NT2/D1 (cell line): ENCODE measurements around the gene RAPSN.

Experiments used
- DNase-seq: peaks from one replicate; pipeline ENCODE4 v3.0.0-alpha.2; 2011; ENCODE audit warnings: low read depth, low spot score
- H3K27me3 ChIP-seq: 2 replicates; pipeline ENCODE4 v1.6.0; 2011; ENCODE audit warnings: mild to moderate bottlenecking; ENCODE audit not compliant: insufficient read length, insufficient read depth
- H3K36me3 ChIP-seq: 2 replicates; pipeline ENCODE4 v1.6.1; 2011; ENCODE audit warnings: mild to moderate bottlenecking, low read length, mixed read lengths; ENCODE audit not compliant: insufficient read depth, insufficient read length
- H3K4me1 ChIP-seq: 2 replicates; pipeline ENCODE4 v1.5.1; 2011; ENCODE audit not compliant: insufficient read depth, insufficient read length
- H3K4me3 ChIP-seq: 2 replicates; pipeline ENCODE4 v1.5.1; 2011; ENCODE audit warnings: low read depth; ENCODE audit not compliant: insufficient read length
- H3K9ac ChIP-seq: 2 replicates; pipeline ENCODE4 v1.6.0; 2011; ENCODE audit warnings: low read depth; ENCODE audit not compliant: insufficient read length
- H3K9me3 ChIP-seq: 2 replicates; pipeline ENCODE4 v1.5.1; 2011; ENCODE audit warnings: mild to moderate bottlenecking, low read length; ENCODE audit not compliant: insufficient read depth
- SUZ12 ChIP-seq: IDR thresholded peaks from 2 replicates; pipeline ENCODE4 v1.6.1; 2011; ENCODE audit not compliant: insufficient read length, insufficient read depth; ENCODE audit errors: extremely low read depth
- YY1 ChIP-seq: IDR thresholded peaks from 2 replicates; pipeline ENCODE4 v1.6.1; 2011; ENCODE audit not compliant: insufficient read length, insufficient read depth
- ZNF274 ChIP-seq: IDR thresholded peaks from 2 replicates; pipeline ENCODE4 v1.6.1; 2011; ENCODE audit warnings: mild to moderate bottlenecking, low read depth, low read length

Gene RAPSN

DNA sequence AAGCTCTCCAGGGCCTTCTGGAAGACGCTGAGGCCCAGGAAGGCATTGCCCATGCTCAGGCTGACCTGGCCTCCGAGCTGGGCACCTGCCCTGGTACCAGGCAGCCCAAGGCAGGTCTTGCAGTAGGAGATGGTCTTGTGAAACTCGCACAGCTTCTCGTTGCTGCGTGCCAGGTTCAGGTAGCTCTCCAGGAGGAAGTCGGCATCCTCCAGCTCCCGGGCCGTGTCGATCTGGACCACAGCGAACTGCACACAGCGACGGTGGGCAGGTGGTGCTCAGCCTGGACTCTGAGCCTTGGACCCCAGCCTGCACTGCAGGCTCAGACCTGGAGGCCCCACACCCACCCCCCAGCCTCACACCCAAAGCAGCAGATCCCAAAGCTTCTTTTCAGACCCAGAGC, 1.0 kb downstream of the RAPSN start:
- Histone ChIP-seq H3K36me3 (no peaks in the 10 kb centered on the region), H3K4me3 (no peak overlapping the region), H3K9ac (no peak overlapping the region), H3K9me3 (no peaks in the 10 kb centered on the region), H3K4me1 (peaks cover 10% of the 10 kb centered on the region), H3K27me3 (no peaks in the 10 kb centered on the region)
- DNase-seq = no peak
- no peak for TF ChIP-seq YY1
- TF ChIP-seq SUZ12 = no peak
- TF ChIP-seq ZNF274 = no peak

DNA sequence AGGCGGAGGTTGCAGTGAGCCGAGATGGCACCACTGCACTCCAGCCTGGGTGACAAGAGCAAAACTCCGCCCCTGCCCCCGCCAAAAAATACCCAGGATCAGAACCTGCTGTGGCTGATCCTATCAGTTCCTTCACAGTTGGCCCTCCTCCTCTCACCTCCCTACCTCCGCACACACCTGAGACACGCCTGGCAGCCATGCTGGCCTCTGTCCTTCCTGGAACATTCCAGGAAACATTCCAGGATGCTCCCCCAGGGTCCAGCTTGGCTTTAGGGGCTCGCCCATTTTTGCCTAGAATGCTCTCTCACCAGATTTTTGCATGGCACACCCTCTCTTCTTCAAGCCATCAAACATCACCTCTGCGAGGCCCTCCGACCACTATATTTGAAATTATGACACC, 2.1 kb downstream of the RAPSN start:
- no peak overlapping the region for H3K9ac ChIP-seq
- no peaks in the 10 kb centered on the region for H3K9me3 ChIP-seq
- no peaks in the 10 kb centered on the region for H3K36me3 ChIP-seq
- H3K4me3 ChIP-seq = no peak overlapping the region
- TF ChIP-seq ZNF274 (no peak), SUZ12 (no peak), YY1 (no peak)
- no peaks in the 10 kb centered on the region for H3K27me3 ChIP-seq
- H3K4me1 ChIP-seq = peaks cover 10% of the 10 kb centered on the region
- DNase-seq = no peak

DNA sequence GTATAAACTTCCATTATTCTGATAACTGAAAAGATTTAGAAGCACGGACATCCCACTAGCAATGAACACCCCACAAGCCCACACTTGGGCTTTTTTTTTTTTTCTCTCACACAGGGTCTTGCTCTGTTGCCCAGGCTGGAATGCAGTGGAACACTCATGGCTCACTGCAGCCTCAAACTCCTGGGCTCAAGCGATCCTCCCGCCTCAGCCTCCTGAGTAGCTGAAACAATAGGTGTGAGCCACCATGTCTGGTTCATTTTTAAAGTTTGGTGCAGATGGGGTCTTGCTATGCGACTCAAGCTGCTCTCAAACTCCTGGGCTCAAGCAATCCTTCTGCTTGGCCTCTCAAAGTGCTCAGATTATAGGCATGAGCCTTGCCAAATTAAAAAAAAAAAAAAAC, 3.1 kb downstream of the RAPSN start:
- H3K27me3 ChIP-seq = no peaks in the 10 kb centered on the region
- H3K4me3 ChIP-seq = no peak overlapping the region
- H3K9me3 ChIP-seq = no peaks in the 10 kb centered on the region
- no peak for TF ChIP-seq YY1
- no peak for TF ChIP-seq SUZ12
- TF ChIP-seq ZNF274 = no peak
- peaks cover 12% of the 10 kb centered on the region for H3K4me1 ChIP-seq
- no peak overlapping the region for H3K9ac ChIP-seq
- H3K36me3 ChIP-seq = no peaks in the 10 kb centered on the region
- no peak for DNase-seq

DNA sequence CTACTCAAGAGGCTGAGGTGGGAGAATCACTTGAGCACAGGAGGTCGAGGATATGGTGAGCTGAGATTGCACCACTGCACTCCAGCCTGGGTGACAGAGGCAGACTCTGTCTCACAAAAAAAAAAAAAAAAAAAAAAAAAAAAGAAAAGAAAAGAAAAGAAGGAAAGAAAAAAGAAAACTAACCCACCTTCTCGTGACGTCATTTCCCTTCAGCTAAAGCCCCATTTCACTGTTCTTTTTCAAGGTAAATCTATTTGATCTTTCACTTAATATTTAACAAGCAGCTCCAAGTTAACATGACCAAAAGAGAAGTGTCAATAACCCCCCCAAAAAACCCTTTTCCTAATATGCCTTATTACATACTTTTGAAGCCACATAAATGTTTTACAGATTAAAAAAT, 5.1 kb downstream of the RAPSN start:
- Histone ChIP-seq H3K27me3 (no peaks in the 10 kb centered on the region), H3K4me1 (peaks cover 5% of the 10 kb centered on the region)
- DNase-seq = no peak

DNA sequence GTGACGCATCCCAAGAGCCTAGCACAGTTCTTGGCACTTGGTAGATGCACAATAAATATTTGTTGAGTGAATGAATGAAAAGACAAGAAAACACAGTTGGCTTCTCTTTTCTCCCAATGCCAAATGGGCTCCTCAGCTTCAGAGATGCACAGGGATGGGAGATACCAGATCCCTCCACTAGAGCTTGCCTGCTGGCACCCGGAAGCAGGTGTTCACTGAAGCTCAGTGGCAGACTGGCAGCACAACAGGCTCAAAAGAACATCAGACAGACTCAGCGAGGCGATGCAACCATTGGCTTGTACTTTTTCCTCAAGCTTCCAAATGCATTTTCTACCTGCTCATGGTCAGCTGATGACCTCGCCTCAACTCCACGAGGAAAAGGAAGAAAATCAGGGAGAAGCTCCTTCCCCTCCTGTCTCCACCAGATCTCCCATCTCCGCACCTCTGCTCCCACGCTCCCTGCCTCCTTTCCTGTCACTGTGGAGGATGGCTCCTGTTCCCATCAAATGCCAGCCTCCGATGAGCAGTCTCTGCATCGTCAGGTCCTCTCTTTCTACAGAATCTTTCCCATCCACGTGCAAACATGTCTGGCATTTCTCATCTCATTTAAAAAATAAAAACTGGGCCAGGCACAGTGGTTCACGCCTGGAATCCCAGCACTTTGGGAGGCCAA, 5.8 kb downstream of the RAPSN start:
- H3K36me3 ChIP-seq = no peaks in the 10 kb centered on the region
- H3K9me3 ChIP-seq = no peaks in the 10 kb centered on the region
- no peak for TF ChIP-seq YY1
- no peak for TF ChIP-seq ZNF274
- H3K4me3 ChIP-seq = no peak overlapping the region
- DNase-seq = no peak
- H3K27me3 ChIP-seq = no peaks in the 10 kb centered on the region
- no peak overlapping the region for H3K9ac ChIP-seq
- H3K4me1 ChIP-seq = peaks cover 3% of the 10 kb centered on the region

More for the DNA sequence above, 5.1 kb downstream of the RAPSN start:
- Histone ChIP-seq H3K4me3 (no peak overlapping the region), H3K9me3 (no peaks in the 10 kb centered on the region), H3K36me3 (no peaks in the 10 kb centered on the region), H3K9ac (no peak overlapping the region)
- TF ChIP-seq ZNF274 = no peak
- TF ChIP-seq SUZ12 = no peak
- TF ChIP-seq YY1 = no peak

DNA sequence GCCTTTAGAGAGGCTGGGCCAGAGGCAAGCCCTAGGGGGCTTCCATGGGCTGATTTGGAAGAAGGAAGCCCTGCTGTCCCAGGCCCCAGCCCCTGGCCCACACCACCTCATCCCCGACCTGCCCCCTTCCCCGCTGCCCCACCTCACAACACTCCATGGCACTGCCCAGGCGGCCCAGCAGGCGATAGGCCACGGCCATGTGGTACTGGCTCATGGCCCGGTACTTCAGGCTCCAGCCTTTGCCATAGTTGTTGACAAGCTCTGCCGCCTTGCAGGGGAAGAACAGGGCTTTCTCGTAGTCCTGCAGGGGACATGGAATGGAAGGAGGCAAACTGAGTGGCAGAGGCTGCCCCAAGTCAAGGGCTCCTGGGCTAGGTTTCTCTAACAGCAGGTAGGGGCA, 6.4 kb downstream of the RAPSN start:
- no peak overlapping the region for H3K4me3 ChIP-seq
- no peaks in the 10 kb centered on the region for H3K36me3 ChIP-seq
- TF ChIP-seq ZNF274 (no peak), SUZ12 (no peak), YY1 (no peak)
- peaks cover 3% of the 10 kb centered on the region for H3K4me1 ChIP-seq
- DNase-seq = no peak
- no peak overlapping the region for H3K9ac ChIP-seq
- H3K9me3 ChIP-seq = no peaks in the 10 kb centered on the region
- H3K27me3 ChIP-seq = no peaks in the 10 kb centered on the region

DNA sequence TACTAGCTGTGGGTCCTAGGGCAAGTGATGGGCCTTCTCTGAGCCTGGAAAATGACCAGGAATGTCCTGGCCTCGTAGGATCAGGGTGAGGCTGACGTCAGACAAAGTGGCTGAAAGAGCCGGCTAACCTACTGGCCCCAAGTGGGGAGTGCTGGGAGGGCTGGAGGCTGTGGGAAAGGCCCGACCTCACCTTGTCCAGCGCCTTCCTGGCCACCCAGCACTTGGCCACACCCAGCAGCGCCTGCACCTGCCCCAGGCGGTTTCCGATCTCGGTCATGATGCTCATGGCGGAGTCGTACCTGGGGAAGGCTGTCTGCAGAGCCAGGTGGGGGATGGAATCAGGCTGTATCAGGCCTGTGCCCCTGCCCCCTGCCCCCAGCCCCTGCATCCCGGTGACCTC, 7.5 kb downstream of the RAPSN start:
- TF ChIP-seq SUZ12 (no peak), YY1 (no peak), ZNF274 (no peak)
- DNase-seq = no peak
- Histone ChIP-seq H3K9me3 (no peaks in the 10 kb centered on the region), H3K36me3 (no peaks in the 10 kb centered on the region), H3K4me3 (no peak overlapping the region), H3K9ac (no peak overlapping the region), H3K27me3 (no peaks in the 10 kb centered on the region), H3K4me1 (peaks cover 3% of the 10 kb centered on the region)
